Measurements from ENCODE around the gene SNAPIN.

DNA sequence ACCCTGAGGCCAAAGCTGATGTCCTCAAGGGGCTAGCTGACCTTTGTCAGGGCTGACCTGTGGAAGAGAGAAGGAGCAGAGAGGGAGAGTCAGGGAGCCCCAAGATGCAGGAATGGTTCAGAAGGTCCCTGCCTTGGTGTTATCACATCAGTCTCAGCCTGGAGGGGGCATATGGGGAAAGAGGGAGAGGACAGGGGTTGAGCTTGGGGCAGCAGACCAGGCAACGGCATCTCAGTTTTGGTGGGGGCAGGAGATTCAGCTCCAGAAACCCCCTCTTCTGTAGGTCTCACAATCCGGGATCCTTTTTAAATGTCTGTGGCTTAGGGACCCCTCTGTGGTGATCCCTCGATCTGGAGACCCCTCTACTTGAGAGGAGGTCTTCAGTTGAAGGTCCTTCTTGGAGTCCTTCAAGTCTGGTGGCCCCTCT is 32.0 kb upstream of the SNAPIN start:
- TF ChIP-seq, protein P1, sequence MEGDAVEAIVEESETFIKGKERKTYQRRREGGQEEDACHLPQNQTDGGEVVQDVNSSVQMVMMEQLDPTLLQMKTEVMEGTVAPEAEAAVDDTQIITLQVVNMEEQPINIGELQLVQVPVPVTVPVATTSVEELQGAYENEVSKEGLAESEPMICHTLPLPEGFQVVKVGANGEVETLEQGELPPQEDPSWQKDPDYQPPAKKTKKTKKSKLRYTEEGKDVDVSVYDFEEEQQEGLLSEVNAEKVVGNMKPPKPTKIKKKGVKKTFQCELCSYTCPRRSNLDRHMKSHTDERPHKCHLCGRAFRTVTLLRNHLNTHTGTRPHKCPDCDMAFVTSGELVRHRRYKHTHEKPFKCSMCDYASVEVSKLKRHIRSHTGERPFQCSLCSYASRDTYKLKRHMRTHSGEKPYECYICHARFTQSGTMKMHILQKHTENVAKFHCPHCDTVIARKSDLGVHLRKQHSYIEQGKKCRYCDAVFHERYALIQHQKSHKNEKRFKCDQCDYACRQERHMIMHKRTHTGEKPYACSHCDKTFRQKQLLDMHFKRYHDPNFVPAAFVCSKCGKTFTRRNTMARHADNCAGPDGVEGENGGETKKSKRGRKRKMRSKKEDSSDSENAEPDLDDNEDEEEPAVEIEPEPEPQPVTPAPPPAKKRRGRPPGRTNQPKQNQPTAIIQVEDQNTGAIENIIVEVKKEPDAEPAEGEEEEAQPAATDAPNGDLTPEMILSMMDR (optimal IDR thresholded peaks at IDR 0.05 in 1 of 3, IDR thresholded peaks at IDR 0.05 in 1 of 3, conservative IDR thresholded peaks at IDR 0.05 in 1 of 3; ENCODE audit: extremely low read depth in 1 of 3, insufficient read depth in 2 of 3, low read length in 3 of 3), result no peak
- TF ChIP-seq EZH2 (IDR thresholded peaks at IDR 0.05; ENCODE audit: low read length), result no peak

Measured in keratinocyte (primary cell).